HG03520 (cell line): ENCODE results near the gene ASPHD1.
"Not testable (repeated sequence)": the region's sequence is repeated elsewhere in the genome, so short reads cannot be mapped to it uniquely, and the experiment has no call there.

Experiments used
- ATAC-seq: cut with Tn5 transposase; IDR thresholded peaks from one replicate; pipeline ENCODE4 v1.9.1; 2021; ENCODE audit warnings: mild to moderate bottlenecking, moderate library complexity; ENCODE audit not compliant: unreplicated experiment

ASPHD1 gene

DNA sequence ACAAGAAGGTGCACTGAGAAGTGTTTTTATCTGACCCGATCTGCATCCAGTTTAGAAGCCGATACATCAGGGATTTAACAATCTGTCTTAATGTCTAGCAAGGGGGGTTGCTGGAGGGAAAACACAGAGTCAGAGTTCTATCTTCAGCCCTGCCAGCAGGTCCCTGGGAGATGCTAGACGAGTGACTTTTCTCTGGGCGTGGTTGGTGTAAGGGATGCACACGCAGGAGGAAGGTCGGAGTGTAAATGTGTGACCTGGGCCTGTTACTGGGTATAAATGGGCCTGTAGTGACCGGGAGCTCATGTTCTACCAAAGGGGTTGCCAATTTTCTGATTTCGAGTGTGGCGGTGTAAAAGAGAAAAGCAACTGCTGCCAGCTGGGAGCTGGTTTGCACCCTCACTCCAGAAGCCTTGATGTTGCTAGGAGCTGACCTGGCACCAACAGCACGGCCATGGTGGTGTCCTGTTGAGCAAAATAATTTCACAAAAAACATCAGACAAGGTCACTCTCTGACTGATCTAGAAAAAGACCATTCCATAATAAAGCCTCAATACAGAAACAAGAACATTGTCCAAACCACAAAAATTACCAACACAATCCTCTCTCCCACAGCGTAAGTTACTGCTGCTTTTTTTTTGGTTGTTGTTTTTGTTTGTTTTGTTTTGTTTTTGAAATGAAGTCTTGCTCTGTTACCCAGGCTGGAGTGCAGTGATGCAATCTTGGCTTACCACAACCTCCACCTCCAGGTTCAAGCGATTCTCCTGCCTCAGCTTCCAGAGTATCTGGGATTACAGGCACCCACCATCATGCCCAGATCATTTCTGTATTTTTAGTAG lies 27.0 kb downstream of the ASPHD1 start:
- ATAC-seq = no peak

DNA sequence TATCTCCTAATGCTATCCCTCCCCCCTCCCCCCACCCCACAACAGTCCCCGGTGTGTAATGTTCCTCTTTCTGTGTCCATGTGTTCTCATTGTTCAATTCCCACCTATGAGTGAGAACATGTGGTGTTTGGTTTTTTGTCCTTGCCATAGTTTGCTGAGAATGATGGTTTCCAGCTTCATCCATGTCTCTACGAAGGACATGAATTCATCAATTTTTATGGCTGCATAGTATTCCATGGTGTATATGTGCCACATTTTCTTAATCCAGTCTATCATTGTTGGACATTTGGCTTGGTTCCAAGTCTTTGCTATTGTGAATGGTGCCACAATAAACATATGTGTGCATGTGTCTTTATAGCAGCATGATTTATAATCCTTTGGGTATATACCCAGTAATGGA lies 31.5 kb downstream of the ASPHD1 start:
- not testable (repeated sequence) for ATAC-seq

DNA sequence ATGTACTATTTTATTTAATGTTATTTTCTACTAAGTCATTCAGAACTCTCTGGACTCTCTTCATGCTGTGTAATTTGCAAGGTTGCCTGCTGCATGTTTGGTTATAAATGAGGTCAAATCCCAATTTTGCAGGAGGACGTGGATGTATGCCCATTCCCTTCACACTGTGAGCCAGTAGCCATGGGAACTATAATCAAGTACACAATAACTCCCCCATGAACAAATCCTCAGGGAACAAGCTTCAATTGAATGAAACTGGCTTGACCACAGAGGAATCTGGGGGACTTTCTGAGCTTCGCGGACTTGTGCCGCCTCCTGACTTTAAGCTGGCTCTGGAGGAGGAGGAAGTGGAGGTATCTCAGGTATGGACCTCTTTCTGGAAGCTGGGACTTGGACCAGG lies 40.4 kb downstream of the ASPHD1 start:
- ATAC-seq = no peak

DNA sequence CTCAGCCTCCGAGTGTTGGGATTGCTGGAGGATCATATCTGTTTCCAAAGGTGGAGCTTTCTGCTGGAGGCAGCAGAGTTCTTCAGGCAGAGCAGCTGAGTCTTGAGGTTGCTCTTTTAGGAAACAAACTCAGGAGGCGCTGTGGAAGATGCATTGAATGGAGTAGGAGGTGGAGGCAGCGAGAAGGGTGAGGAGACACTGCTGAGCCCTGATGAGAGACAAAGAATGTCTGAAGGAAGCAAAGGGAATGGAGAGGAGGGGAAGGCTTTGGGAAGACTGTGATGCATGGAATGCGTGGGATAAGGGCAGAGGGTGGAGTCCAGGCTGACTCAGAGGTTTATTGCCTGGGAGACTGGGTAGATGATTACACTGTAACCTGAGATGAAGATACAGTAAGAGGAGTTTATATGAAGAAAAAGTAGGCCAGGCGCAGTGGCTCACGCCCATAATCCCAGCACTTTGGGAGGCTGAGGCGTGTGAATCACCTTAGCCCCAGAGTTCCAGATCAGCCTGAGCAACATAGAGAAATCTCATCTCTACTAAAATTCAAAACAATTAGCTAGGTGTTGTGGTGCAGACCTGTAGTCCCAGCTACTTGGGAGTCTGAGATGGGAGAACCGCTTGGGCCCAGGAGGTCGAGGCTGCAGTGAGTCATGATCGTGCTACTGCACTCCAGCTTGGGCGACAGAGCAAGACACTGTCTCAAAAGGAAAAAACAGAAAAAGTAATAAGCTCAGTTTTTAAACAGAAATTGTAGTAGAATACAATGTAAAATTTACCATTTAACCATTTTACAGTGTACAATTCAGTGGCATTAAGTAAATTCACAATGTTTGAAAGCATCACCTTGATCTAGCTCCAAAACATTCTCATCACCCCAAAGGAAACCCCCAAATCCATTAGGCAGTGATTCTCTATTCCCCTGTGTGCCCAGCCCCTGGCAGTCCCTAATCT lies 43.8 kb downstream of the ASPHD1 start:
- ATAC-seq = no peak

DNA sequence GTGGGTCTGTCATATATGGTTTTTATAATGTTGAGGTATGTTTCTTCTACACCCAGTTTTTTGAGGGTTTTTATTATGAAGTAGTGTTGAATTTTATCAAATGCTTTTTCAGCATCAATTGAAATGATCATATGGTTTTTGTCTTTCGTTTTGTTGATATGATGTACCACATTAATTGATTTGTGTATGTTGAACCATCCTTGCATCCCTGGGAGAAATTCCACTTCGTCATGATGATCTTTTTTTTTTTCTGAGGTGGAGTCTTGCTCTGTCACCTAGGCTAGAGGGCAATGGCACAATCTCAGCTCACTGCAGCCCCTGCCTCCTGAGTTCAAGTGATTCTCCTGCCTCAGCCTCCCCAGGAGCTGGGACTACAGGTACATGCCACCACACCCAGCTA lies 47.6 kb downstream of the ASPHD1 start:
- ATAC-seq = no peak

DNA sequence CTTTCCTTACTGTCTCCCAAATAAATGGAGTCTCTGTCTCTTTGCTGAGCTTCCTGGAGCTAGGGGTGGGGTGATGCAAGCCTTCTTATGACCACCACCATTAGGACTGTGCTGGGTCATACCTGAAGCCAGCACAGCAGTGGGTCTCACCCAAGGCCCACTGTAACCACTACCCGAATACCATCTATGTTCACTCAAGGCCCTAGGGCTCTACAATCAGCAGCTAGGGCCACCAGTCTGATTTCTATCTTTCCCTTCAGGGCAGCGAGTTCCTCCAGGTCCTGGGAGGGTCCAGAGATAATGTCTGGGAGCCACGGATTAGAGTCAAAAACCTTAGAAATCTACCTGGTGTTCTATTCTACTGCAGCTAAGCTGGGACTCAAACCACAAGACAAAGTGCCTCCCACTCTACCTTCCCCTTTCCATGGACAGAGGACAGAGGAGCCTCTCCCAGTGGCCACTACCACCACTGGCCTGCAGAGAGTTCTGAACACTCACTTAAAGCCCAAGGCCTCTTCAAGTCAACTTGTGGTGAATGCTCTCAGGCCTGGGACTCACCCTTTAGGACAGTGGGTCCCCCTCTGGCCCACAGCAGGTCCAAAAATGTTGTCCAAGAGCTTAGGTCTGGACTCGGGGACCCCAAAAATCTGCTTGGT lies 50.6 kb downstream of the ASPHD1 start:
- no peak for ATAC-seq

DNA sequence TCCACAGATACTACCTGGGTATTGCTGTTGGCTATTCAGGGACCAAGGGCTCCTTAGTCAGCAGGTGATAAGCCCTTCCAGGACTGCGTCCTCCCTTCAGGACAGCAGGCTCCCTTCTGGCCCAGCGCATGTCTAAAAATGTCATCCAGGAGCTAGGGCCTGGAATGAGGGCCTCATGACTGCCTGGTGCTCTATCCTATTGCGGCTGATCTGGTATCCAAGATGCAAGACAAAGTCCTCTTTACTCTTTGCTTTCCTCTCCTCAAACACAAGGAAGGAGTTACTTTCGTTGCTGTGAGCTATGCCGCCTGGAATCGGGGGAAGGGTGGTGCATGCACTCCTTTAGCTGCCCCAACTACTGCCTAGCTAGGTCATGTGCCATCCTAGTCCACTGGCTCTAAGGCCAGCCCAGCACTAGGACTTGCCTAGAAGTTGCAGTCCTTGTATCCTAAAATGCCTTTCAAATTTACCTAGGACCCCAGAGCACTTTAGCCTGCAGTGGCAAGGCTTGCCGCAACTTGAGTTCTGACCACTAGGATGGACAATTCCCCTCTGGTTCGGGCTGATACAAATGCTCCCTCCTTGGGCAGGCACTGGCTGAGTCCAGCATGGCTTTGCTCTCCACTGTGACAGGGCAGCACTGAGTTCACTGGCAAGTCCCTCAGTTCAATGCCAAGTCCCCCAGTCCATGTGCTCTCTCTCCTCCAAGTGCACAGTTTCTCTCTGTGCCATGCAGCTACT lies 51.5 kb downstream of the ASPHD1 start:
- no peak for ATAC-seq
